ENCODE measurements around the gene ATP6V1C2. TPM values are rescaled to one million over a fixed set of nuclear protein-coding genes. Genes with fewer than 3 reads are reported as not detected.

ATP6V1C2 gene
- total and polyA plus RNA-seq, 2 of the 4 experiments (the other 2 are of a cell fraction), result not detected

DNA sequence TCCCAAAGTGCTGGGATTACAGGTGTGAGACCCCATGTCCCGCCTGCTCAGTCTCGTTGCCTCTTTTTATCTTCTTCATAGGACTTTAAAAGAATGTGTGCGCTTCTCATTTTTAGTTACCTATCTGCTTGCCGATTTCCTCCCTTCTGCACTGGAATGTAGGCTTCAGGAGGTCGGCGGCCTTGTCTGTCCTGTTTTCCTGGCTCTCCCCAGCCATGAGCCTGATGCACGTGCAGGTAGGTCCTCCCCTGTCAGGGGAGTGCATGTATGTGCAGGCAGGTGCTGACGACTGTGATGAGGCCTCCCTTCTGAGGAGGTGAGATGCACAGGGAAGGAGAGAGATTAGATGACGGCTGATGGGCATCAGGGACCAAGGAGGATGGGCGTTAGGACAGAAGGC, 13.6 kb upstream of the ATP6V1C2 start:
- H3K9me1 ChIP-seq (ENCODE audit: insufficient read depth, low read length), result no peaks in the 10 kb centered on the region
- ChIA-PET CTCF (no interaction called here), POLR2A (ENCODE audit: unreplicated experiment) (no interaction called here)
- H3K4me2 ChIP-seq (ENCODE audit: low read depth, low read length), result no peak overlapping the region
- H3K27ac ChIP-seq (ENCODE audit: insufficient read depth, low read length), result no peak overlapping the region
- H3K79me1 ChIP-seq (ENCODE audit: low read depth in 1 of 2, low read length in 2 of 2), result no peaks in the 10 kb centered on the region
- no peak overlapping the region for H2AK5ac ChIP-seq (ENCODE audit: low read depth, low read length)
- no peak overlapping the region for H3K9ac ChIP-seq (ENCODE audit: low read depth, low read length)
- in situ Hi-C loops (cut with MboI; ENCODE audit: low sequenced_read_pairs), result no loop called here
- no peak overlapping the region; the same call in 1 of the 2 replicates for H3K23ac ChIP-seq (ENCODE audit: low read depth, low read length)
- H3K4me1 ChIP-seq (ENCODE audit: control insufficient read depth, insufficient read depth, low read length), result no peaks in the 10 kb centered on the region
- H4K5ac ChIP-seq (ENCODE audit: low read depth, low read length), result no peak overlapping the region
- BruUV-seq (replicated peaks), result no TSS peak
- H2BK120ac ChIP-seq (ENCODE audit: low read depth, low read length), result no peak overlapping the region
- H4K8ac ChIP-seq (ENCODE audit: low read depth in 2 of 2, low read length in 2 of 2), result no peak overlapping the region
- no peak overlapping the region for H2BK5ac ChIP-seq (ENCODE audit: low read depth, low read length, poor library complexity, severe bottlenecking)
- peak overlapping the region; percentile 70 for H2AK9ac ChIP-seq (replicated peaks; ENCODE audit: low read depth, low read length, poor library complexity)
- dilution Hi-C loops (cut with HindIII; ENCODE audit: low sequenced_read_pairs, unreplicated experiment), result no loop called here
- DNase-seq (no peak), ATAC-seq (ENCODE audit: low read depth) (no peak)
- no peak for TF ChIP-seq NFE2L2 (IDR thresholded peaks at IDR 0.05; ENCODE audit: low read depth, low read length)
- no peak for TF ChIP-seq RFX5 (IDR thresholded peaks at IDR 0.05; ENCODE audit: low read depth, low read length)
- no peak for TF ChIP-seq RCOR1 (IDR thresholded peaks at IDR 0.05; ENCODE audit: insufficient replicate concordance, low read length)
- TF ChIP-seq, protein P1, sequence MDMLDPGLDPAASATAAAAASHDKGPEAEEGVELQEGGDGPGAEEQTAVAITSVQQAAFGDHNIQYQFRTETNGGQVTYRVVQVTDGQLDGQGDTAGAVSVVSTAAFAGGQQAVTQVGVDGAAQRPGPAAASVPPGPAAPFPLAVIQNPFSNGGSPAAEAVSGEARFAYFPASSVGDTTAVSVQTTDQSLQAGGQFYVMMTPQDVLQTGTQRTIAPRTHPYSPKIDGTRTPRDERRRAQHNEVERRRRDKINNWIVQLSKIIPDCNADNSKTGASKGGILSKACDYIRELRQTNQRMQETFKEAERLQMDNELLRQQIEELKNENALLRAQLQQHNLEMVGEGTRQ (IDR thresholded peaks at IDR 0.05; ENCODE audit: low read depth, low read length), result no peak
- intact Hi-C loops (cut with micrococcal nuclease), result no loop called here
- H2BK20ac ChIP-seq (ENCODE audit: low read depth, low read length), result no peak overlapping the region
- H4K20me1 ChIP-seq (ENCODE audit: insufficient read depth, low read length), result no peaks in the 10 kb centered on the region; the same call in 1 of the 2 replicates
- no peak overlapping the region for H3K56ac ChIP-seq (ENCODE audit: extremely low read depth, insufficient read depth, low read length)
- WGBS, 2 experiments (ENCODE audit: extremely low coverage in 2 of 2, insufficient read length in 1 of 2), result 80% methylated on average over 3 of the region's 10 CpGs; no CpG with 5 or more reads in 1 of the 2 experiments
- H2AFZ ChIP-seq (replicated peaks; ENCODE audit: low read length, poor library complexity), result no peak overlapping the region
- no peak overlapping the region for H3K14ac ChIP-seq (replicated peaks; ENCODE audit: low read depth, low read length)
- no peak overlapping the region for H3K18ac ChIP-seq (ENCODE audit: low read depth, low read length)
- no peak overlapping the region for H3K4ac ChIP-seq (ENCODE audit: low read depth, low read length)
- no peaks in the 10 kb centered on the region for H3K36me3 ChIP-seq (ENCODE audit: control insufficient read depth, insufficient read depth, low read length)
- H3K27me3 ChIP-seq (ENCODE audit: control insufficient read depth, insufficient read depth, low read length), result peaks cover 42% of the 10 kb centered on the region
- H3K4me3 ChIP-seq (ENCODE audit: insufficient read depth, low read depth, low read length), result no peak overlapping the region
- no peak overlapping the region for H2BK15ac ChIP-seq (ENCODE audit: low read depth, low read length)
- no peaks in the 10 kb centered on the region for H3K9me3 ChIP-seq (ENCODE audit: control insufficient read depth, insufficient read depth, low read length)
- H4K91ac ChIP-seq (ENCODE audit: insufficient read depth, low read depth, low read length), result no peak overlapping the region
